ENCODE results near the gene CD9. TPM values are rescaled to one million over a fixed set of nuclear protein-coding genes. Genes with fewer than 3 reads are reported as not detected.

The CD9 gene
- total RNA-seq, 2 experiments from 2014 or later, result 5.4 to 5.7 TPM

GRCh38 chr12:6281081-6281809 is 81.0 kb downstream of the CD9 start:
- ChIA-PET CTCF (interaction anchor here (0.6 kb wide), 1 partner anchor 16 kb away, joined by 3 read pairs; no protein-coding TSS in a partner anchor), POLR2A (no interaction called here)
- Mint-ChIP-seq H3K36me3 (ENCODE audit: low read depth) (no peaks in the 10 kb centered on the region), H3K9me3 (no peaks in the 10 kb centered on the region), H3K27me3 (peaks cover 31% of the 10 kb centered on the region), H3K4me1 (peaks cover 10% of the 10 kb centered on the region), H3K27ac (no peak overlapping the region), H3K4me3 (no peak overlapping the region)
- no peak for DNase-seq

DNA sequence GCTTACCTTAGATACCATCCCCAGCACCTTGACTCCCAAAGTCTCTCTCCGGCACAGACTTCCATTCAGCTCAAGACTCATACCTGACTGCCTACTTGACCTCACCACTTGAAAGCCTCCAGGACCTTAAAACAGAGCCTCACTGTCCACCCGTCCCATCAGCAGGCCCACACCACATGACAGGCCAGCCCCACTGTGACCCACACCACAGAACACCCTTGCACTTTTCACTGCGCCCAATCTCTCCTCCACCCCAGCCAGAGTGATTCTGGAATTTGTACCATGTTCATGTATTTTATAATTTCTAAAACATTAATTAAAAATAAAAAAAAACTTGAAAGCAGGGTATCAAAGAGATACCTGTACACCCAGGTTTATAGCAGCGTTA is 82.2 kb downstream of the CD9 start:
- Mint-ChIP-seq H3K36me3 (ENCODE audit: low read depth) (no peaks in the 10 kb centered on the region), H3K27ac (no peak overlapping the region), H3K9me3 (no peaks in the 10 kb centered on the region), H3K27me3 (peaks cover 21% of the 10 kb centered on the region), H3K4me3 (no peak overlapping the region), H3K4me1 (peaks cover 10% of the 10 kb centered on the region)
- ChIA-PET CTCF (interaction anchor here (1.7 kb wide), 1 partner anchor 91 kb away, joined by 4 read pairs; no protein-coding TSS in a partner anchor), POLR2A (no interaction called here)
- no peak for DNase-seq

GRCh38 chr12:6284273-6284672 is 84.1 kb downstream of the CD9 start:
- H3K4me3 Mint-ChIP-seq, result no peak overlapping the region
- DNase-seq, result no peak
- POLR2A ChIA-PET, result no interaction called here

GRCh38 chr12:6285063-6285477 is 84.9 kb downstream of the CD9 start:
- Mint-ChIP-seq H3K27me3 (peaks cover 6% of the 10 kb centered on the region), H3K9me3 (no peaks in the 10 kb centered on the region), H3K4me1 (peaks cover 2% of the 10 kb centered on the region), H3K27ac (no peak overlapping the region), H3K36me3 (ENCODE audit: low read depth) (no peaks in the 10 kb centered on the region), H3K4me3 (no peak overlapping the region)
- POLR2A ChIA-PET, result no interaction called here
- CTCF ChIA-PET, result interaction anchor here (1.3 to 3.9 kb wide), 8 partner anchors 9 to 297 kb away, joined by 4 to 18 read pairs (median 6); no protein-coding TSS in a partner anchor
- peak; percentile 68 for DNase-seq

More at GRCh38 chr12:6284273-6284672, 84.1 kb downstream of the CD9 start:
- Mint-ChIP-seq H3K9me3 (no peaks in the 10 kb centered on the region), H3K36me3 (ENCODE audit: low read depth) (no peaks in the 10 kb centered on the region), H3K27ac (no peak overlapping the region), H3K4me1 (peaks cover 2% of the 10 kb centered on the region), H3K27me3 (peaks cover 13% of the 10 kb centered on the region)
- CTCF ChIA-PET, result interaction anchor here (0.7 to 3.9 kb wide), 12 partner anchors 9 to 296 kb away, joined by 3 to 18 read pairs (median 5); no protein-coding TSS in a partner anchor

- Mint-ChIP-seq H3K27me3 (peaks cover 2% of the 10 kb centered on the region), H3K36me3 (ENCODE audit: low read depth) (no peaks in the 10 kb centered on the region), H3K27ac (no peak overlapping the region), H3K9me3 (no peaks in the 10 kb centered on the region), H3K4me1 (peaks cover 2% of the 10 kb centered on the region), H3K4me3 (no peak overlapping the region)
- ChIA-PET POLR2A (no interaction called here), CTCF (interaction anchor here (0.6 to 3.9 kb wide), 10 partner anchors 9 to 297 kb away, joined by 3 to 18 read pairs (median 4); no protein-coding TSS in a partner anchor)
- DNase-seq, result no peak
Measured at GRCh38 chr12:6285532-6286306, 85.5 kb downstream of the CD9 start.

Other genes starting within 250 kb of the CD9 start
- gene VWF, start 75.7 kb upstream of the CD9 start, total RNA-seq, result not detected
- not detected for gene PLEKHG6, start 110.3 kb downstream of the CD9 start, total RNA-seq
- 10 to 100 TPM; 59.3 to 64.4 TPM for gene TNFRSF1A, start 141.7 kb downstream of the CD9 start, total RNA-seq
- gene SCNN1A, start 175.2 kb downstream of the CD9 start, total RNA-seq, result under 1 TPM; 0.54 to 0.67 TPM
- not detected for gene LTBR, start 183.8 kb downstream of the CD9 start, total RNA-seq
- 100 to 1,000 TPM; 115 to 134 TPM for gene CD27, start 244.6 kb downstream of the CD9 start, total RNA-seq